ENCODE measurements around the gene SYT1.

- TF ChIP-seq POLR2AphosphoS5 (IDR thresholded peaks at IDR 0.05): no peak
- no peak for TF ChIP-seq CTCF (IDR thresholded peaks at IDR 0.05)
Measured at GRCh38 chr12:78863482-78864402, 832 bp upstream of the SYT1 start.

Measured in prostate gland (tissue), 2 donors.